ENCODE data around the gene ZNF536.
"Not testable (repeated sequence)": the region's sequence is repeated elsewhere in the genome, so short reads cannot be mapped to it uniquely, and the experiment has no call there.

Gene ZNF536

GRCh38 chr19:30486250-30486649 is 114.1 kb downstream of the ZNF536 start:
- not testable (repeated sequence) for DNase-seq (ENCODE audit: low spot score)

GRCh38 chr19:30487178-30487577 is 115.0 kb downstream of the ZNF536 start:
- DNase-seq (ENCODE audit: low spot score), result no peak

DNA sequence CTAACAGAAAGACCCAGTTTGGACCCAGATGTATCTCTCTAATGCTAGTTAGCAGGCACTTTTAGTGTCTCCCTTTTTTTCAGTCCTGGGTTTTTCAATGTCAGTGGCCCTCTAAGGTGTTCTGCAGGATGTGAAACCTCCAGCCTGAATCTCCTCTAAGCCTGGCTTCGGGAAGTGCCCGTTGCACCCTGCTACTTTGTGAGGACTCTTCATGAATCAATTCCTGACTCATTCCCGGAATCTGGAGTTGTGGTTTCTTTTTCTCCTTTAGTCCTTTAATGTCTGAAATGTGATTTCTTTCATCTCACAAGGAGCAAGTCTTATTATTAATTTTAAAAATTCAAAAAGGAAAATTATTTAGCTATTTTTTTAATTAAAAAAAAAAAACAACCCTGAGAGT is 116.0 kb downstream of the ZNF536 start:
- DNase-seq (ENCODE audit: low spot score), result no peak

DNA sequence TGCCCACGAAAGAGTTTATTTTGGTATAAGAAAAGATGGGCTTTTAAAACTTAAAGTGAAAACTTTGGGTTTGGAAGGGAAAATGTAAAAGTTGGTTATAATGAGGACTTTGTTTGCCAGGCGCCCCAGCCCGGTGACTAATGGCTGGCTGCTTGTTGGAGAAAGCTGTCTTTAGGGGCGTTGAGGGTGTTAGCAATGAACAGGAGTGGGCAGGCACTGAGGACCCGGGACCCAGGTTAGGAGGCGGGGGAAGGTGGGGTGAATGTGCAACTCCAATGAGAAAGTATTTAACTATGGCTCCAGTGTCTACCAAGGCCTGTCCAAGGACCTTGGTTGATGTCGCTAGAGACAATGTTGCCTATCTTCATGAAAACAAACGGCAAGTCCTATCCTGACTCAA is 118.6 kb downstream of the ZNF536 start:
- DNase-seq (ENCODE audit: low spot score), result no peak

GRCh38 chr19:30492586-30493270 is 120.5 kb downstream of the ZNF536 start:
- DNase-seq (ENCODE audit: low spot score), result no peak

GRCh38 chr19:30497034-30497433 is 124.8 kb downstream of the ZNF536 start:
- DNase-seq (ENCODE audit: low spot score), result no peak

- not testable (repeated sequence) for DNase-seq (ENCODE audit: low spot score)
Observed at GRCh38 chr19:30498085-30498484, 125.9 kb downstream of the ZNF536 start.

DNA sequence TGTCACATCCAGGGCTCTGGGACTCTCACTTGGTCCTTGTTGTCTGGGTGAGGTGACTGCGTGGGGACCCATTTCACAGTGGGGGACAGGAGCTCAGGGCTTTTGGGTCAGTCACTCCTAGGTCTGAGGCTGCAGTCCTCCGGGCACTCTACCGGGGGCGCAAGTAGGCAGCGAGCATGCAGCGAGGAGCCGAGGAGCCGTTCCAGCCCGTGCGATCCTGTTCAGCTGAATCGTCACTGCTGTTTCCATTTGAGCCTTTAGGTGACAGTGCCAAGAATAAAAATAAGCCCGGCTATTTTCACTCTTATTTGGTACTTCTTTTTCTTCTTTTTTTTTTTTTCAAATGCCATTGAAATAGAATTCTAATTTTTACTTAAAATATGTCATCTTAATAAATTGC is 126.5 kb downstream of the ZNF536 start:
- no peak for DNase-seq (ENCODE audit: low spot score)

DNA sequence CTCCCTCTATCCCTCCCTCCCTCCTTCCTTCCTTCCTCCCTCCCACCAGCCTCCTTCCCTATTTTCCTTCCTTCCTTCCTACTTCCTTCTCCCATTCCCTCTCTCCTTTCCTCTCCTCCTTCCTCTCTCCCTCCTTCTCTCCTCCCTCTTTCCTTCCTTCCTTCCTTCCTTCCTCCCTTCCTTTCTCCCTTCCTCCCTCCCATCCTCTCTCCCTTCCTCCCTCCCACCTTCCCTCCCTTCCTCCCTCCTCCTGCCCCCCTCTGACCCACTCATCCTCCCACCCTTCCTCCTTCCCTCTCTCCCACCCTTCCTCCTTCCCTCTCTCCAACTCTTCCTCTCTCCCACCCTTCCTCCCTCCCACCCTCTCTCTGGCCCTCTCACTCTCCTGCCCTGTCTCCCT is 132.1 kb downstream of the ZNF536 start:
- no peak for DNase-seq (ENCODE audit: low spot score)

DNA sequence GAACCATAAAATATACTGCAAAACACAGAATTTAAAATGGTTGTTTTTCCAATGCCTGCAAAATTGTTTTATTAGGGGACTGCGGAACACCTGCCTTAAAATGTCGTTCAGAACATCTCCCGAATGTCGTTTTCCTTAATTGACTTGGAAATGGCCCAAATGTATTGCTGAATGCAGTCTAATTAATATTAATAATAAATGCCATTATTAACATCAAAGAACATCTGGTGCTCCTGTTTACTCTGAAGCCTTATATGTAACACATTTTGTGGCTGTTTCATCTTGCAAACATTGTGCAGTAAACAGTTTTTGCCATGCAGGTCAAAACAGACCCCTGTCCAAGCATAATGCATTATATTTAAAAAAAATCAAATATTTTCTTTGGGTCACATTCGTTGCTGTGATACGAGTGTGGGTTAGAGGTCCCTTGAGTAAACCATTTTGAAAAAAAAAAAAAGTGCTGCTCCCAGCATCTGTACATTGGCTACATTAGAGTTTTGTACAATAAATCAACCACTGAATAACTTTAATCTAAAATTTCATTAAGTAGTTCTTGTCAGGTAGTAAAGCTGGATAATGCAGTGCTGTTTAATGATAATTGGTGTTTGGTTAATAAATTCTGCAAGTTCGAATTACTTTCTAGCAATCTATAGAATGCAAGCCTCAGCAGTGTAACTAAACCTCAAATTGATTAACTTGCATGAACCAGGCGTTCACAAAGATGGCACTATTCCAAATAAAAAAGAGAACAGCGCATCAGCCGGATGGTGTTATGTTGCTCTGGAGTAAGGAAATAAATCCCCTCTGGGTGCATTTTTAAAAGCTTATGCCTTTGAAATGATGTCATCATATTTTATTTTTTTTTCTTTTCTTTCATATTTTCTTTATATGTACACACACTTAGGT is 140.2 kb downstream of the ZNF536 start:
- no peak for DNase-seq (ENCODE audit: low spot score)

DNA sequence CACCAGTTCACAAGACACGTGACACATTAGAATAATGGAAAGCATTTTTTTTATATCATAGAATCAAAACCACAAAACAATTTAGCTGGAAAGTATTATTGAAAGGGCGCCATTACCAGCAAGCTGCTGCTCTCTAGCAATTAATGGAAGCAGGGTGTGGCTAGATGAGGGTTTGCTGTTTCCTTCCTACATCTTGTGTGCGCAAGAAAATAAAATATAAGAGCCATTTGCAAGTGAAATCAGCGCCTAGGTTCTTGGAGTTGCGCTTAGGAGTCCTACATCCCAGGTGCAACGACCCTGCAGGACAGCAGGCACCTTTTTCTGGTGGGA is 140.9 kb downstream of the ZNF536 start:
- DNase-seq (ENCODE audit: low spot score), result no peak

DNA sequence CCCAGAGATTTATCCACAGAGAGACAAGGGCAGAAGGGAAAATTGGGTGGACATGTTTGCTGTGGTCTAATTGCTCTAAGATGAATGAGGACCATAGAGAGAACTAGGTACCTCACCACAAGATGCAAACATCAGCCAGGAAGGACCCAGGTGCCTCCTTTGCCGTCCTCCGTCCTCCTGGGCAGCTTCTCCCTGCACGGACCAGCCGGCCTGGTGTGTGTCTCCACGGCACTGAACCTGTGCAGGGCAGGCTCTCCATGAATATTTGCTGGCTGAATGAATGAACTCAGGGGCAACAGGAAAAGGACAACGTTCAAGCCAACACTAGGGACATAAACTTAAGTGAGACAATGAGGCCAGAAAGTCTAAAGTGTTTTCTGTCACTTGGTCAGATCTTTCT is 143.9 kb downstream of the ZNF536 start:
- no peak for DNase-seq (ENCODE audit: low spot score)

GRCh38 chr19:30516531-30516930 is 144.3 kb downstream of the ZNF536 start:
- DNase-seq (ENCODE audit: low spot score), result no peak

DNA sequence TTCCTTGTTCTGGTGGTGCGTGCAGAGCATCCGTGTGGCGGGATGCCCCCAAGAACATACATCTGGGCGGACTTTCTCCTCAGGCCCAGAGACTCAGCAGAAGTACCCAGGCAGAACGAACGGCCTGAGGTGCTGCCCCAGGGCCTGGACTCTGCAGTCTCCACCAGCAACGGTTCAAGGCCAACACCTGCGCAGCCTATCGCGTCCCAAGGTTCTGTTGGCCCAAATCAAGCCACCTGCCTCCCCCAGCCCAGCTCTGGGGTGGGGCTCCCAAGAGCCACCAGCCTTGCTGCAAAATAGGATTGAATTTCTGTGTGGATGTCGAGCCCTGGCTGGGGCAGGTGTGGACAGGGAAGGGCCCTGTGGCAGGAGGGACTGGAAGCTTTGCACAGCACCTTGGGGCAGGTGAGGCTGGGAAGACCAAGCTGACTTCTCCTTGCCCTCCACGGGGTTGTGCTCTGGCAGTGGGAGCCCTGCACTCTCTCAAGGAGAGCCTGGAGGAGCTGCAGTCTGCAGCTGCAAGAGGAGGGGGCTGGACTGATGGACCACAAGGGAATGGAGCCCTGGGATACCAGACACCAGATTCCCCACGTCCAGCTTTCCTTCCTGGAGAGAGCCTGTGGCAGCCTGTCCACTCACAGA is 146.9 kb downstream of the ZNF536 start:
- no peak for DNase-seq (ENCODE audit: low spot score)

DNA sequence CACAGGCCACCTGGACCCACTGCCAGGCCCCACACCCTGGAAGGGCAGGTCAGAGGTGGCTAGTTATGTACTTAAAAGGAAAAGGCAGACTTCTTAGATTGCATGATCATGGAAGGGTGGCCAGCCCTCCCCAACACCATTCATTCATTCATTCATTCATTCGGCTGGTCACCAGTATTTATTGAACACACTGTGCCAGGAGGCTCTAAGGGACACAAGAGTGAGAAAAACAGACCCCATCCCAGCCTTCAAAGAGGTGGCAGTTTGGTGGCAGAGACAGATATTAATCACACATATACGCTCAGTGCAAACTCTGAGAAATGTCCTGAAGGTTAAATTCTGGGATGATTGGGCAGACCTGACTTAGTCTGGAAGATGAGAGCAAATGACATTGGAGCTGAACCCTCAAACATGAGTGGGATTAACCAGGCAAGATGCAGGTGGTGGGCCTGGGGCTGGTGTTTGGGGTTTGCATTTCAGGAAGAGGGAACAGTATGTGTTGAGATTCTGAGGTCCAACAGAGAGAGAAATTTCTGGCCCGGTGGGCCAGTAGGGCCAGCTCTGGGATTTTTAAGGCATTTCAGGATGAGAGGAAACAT is 147.5 kb downstream of the ZNF536 start:
- no peak for DNase-seq (ENCODE audit: low spot score)

GRCh38 chr19:30520735-30521479 is 148.7 kb downstream of the ZNF536 start:
- no peak for DNase-seq (ENCODE audit: low spot score)

GRCh38 chr19:30521937-30522336 is 149.8 kb downstream of the ZNF536 start:
- no peak for DNase-seq (ENCODE audit: low spot score)

DNA sequence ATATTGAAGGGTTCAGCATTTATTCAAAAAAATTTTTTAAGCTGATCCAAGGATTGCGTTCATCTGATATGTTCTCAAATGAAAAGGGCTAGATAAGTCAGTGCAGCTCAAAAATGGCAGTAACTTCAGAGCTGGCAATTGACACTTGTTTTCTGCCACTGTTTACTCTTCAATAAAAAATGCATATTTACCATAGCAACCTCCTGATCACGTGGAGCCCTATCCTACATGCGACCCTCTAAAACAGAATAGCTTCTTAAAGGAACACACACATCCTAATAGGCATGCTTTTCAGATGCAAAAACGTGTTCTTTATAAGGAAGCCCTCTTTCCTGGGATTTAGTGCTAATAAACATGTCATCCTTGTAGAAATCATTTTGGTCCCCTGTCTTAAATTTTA is 150.2 kb downstream of the ZNF536 start:
- no peak for DNase-seq (ENCODE audit: low spot score)

DNA sequence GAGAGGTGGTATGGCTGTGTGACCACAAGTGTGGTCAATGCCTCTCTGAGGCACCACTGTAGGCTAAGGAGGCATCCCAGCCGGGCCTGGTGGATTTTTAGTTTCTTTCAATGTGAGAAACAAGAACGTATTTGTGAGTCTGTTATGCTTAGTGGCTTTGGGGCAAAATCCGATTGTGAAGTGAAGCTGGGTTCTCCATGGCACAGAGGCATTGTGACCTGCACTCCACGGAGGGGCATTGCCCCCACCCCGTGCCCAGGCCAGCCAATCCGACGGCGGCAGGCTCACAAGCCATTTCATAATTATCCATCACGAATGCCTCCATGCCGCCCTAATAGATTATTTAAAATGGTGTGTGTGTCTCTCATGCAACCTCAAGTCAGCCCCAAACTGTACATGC is 151.6 kb downstream of the ZNF536 start:
- DNase-seq (ENCODE audit: low spot score), result no peak

GRCh38 chr19:30525383-30525782 is 153.2 kb downstream of the ZNF536 start:
- no peak for DNase-seq (ENCODE audit: low spot score)

DNA sequence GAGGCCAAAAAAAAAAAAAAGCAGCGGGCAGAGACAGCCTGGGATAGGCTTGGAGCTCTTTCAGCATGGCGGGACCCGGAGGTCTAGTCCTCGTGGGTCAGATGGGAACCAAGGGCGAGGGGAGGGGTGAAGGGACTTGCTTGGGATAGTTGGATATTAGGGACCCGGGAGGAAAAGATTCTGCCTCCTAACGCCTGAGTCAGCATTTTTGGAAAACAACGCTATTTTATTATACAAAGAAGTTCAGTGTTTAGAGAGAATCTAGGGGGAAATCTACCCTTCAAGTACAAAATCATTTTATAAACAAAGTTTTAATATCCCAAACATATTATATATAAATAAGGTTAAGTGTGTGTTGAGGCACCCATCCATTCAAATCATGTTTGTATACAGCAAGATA is 156.7 kb downstream of the ZNF536 start:
- DNase-seq (ENCODE audit: low spot score), result no peak

DNA sequence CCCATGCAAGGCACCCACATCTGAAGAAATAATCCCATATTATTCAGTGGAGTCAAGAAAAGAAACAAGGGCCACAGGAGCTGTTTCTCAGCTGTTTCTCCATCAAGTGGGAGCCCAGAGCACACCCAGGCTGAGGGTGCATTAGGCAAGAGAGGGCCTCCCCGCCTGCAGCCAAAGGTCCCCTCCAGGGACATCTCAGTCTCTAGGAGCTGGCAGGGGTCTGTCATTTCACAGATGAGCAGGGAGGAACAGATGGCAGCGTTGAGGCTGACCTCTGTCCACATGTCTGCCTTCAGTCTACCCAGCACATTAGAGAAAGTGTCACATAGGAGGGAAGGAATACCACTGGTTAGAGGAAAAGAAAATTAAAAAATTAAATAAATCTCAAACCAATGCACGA is 157.7 kb downstream of the ZNF536 start:
- no peak for DNase-seq (ENCODE audit: low spot score)

Data from activated CD4-positive, alpha-beta T cell treated with anti-CD3 and anti-CD28 coated beads, Interleukin-2, Interleukin-4, amounts not matched to agents 100 ng/mL and 50 ng/mL, durations not matched to agents 16 hours and 8 hours (primary cell).